ENCODE results near the gene HOXA4.

Gene HOXA4

DNA sequence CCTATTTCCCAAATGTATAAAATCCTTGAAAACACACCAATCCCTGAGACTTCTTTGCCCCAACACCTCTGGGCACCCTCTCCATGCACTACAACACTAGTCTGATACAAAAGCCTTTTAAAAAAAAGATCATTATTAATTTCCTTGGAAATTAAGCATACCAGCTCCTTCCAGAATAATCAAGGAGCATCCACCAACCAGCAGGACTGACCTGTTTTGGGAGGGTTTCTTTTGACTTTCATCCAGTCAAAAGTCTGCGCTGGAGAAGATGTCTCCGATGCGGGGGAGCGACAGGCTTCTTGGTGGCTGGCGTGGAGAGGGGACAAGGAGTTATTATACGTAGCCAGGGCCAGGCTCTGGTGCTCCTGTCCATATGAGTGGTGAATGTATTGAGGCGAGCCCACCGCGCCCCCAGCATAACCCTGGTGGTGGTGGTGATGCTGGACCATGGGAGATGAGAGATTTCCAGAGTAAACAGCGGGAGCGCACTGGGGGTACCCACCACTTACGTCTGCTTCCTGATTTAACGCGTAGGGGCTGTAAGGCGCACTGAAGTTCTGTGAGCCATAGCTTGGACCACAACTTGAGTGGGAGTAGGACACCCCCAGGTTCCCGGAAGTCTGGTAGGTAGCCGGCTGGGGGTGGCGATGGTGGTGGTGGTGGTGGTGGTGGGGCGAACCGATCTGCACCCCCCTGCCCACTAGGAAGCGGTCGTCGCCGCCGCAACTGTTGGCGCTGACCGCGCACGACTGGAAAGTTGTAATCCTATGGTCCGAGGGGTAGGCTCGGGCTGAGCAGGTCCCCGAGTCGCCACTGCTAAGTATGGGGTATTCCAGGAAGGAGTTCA is 35.3 kb downstream of the HOXA4 start:
- Mint-ChIP-seq H3K4me3 (peak overlapping the region; percentile 85 to 88), H3K4me1 (peaks cover 42% of the 10 kb centered on the region), H3K27me3 (peaks cover 92% of the 10 kb centered on the region), H3K27ac (peak overlapping the region in 1 of 2 donors; percentile 36), H3K9me3 (no peaks in the 10 kb centered on the region)
- DNase-seq (peak in 1 of 2 donors; percentile 42), ATAC-seq (peak; percentile 56)

DNA sequence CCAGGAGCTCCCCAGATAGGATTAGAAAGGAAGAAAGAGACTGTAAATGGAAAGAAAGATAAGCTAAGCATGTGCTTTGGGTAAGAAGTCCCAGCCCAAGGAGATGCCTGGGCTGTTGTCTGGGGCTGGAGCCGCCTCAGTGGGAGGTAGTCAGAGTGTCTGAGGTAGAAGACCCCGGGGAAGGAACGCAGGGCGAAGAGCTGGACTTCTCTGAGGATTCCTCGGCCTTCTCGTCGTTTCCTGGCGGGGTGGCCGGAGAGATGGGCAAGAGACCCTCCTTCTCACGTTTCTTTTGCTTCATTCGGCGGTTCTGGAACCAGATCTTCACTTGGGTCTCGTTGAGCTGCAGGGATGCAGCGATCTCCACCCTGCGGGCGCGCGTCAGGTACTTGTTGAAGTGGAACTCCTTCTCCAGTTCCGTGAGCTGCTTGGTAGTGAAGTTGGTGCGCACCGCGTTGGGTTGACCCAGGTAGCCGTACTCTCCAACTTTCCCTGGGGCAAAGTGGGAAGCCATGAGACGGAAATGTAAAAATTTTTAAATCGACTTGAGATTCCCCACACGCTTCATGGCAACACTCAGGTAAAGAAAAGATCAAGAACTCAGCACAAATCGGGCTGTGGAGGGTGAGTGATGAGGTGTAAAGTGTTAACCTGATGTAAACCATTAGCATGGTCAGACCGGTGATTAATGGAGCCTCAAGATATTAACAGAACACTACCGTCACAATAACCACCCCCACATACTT is 36.1 kb downstream of the HOXA4 start:
- H3K4me1 Mint-ChIP-seq = peaks cover 41% of the 10 kb centered on the region

DNA sequence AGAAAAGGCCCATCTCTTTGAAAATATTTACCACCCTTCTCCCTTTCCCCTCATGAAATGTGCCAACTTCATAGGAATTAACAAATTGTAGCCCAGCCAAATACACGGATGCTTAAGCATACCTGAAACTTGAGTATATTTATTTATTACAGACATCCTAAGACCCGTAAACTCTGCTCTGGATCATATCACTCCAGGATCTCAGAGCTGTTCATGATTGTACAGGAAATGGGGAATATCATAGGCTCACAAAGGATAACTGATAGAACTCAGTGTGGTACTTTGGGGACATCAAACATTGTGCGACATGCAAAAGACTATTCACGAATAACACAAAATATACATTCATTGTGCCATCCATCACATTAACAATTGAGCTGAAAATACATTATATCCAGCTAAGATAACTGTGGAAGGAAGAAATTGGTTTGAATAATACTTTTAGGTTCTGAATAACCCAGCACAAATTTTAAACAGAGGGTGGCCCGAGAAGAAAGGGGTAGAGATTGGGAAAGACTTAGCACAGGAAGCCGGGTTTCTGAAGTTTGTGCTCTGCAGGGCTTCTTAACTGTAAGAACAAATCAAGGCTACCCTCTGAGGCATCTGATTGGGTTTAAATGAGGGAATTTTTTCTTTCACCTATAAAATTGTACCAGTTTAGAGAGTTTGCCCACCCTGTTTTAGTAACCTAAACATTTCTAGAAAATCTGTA is 37.2 kb downstream of the HOXA4 start:
- H3K4me1 Mint-ChIP-seq = peaks cover 29% of the 10 kb centered on the region
- ATAC-seq (no peak), DNase-seq (no peak)
- peaks cover 92% of the 10 kb centered on the region for H3K27me3 Mint-ChIP-seq
- H3K9me3 Mint-ChIP-seq = no peaks in the 10 kb centered on the region
- no peak overlapping the region for H3K27ac Mint-ChIP-seq
- no peak overlapping the region for H3K4me3 Mint-ChIP-seq

More for the DNA sequence above, 36.1 kb downstream of the HOXA4 start:
- ATAC-seq = no peak
- no peak overlapping the region for H3K27ac Mint-ChIP-seq
- H3K9me3 Mint-ChIP-seq = no peaks in the 10 kb centered on the region
- H3K27me3 Mint-ChIP-seq = peaks cover 92% of the 10 kb centered on the region
- DNase-seq = no peak
- H3K4me3 Mint-ChIP-seq = no peak overlapping the region

DNA sequence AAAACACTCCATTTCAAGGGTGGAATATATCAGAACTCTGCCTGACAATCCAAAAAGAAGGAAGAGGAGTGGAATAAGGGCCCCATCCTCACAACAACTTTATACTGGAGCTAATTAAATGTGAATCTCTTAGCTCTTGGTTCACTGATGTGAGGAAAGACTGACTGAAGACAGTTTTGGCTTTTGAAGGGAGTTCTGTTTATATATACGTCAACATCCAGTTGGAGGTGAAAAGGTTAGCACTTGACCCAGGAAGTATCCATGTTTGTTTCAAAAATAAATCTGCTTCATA is 37.8 kb downstream of the HOXA4 start:
- H3K4me3 Mint-ChIP-seq = no peak overlapping the region
- no peak for DNase-seq
- ATAC-seq = no peak

DNA sequence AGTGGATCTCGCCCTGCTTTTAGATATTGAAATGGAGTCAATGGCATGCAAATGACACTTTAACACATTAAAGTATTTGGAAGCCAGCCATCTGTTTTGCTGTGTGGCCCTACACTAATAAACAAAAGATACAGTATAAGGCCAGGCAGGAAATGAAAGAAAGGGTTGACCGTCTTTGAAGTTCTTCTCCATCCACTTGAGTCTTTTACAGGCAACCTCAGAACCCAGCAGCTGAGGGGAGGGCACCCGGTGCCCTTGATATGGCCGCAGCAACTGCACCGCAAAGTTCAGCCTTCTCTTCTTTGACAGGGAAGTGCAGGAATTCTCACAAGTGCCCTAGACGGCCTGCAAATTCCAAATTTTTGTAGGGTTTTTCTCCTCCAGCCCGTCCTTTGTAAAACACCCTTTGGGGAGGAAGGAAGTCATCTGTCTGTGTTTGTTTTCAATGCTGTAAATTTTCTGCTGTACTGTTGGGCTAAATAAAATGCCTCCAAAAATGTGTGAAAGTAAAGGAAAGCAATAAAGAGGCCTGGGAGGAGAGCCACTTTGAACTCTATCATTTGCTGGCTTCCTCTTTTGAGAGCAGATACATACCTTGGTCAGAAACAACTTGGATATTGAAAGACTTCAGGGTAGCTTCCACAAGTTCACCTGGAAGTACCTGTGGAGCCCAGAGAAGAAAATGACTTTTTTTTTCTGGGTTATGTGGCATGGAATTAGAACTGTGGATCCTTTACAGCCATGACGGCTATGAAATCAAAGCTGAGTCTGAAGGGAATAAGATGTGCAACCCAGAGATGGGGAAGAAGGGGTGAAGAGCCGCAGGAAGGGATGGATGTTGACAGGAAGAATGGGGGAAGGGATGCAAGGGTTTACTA is 38.4 kb downstream of the HOXA4 start:
- DNase-seq = no peak
- no peak overlapping the region for H3K27ac Mint-ChIP-seq
- H3K9me3 Mint-ChIP-seq = no peaks in the 10 kb centered on the region
- H3K4me3 Mint-ChIP-seq = no peak overlapping the region
- peaks cover 26% of the 10 kb centered on the region for H3K4me1 Mint-ChIP-seq
- ATAC-seq = no peak
- H3K27me3 Mint-ChIP-seq = peaks cover 92% of the 10 kb centered on the region

More for the DNA sequence above, 37.8 kb downstream of the HOXA4 start:
- H3K27ac Mint-ChIP-seq = no peak overlapping the region
- H3K9me3 Mint-ChIP-seq = no peaks in the 10 kb centered on the region
- H3K27me3 Mint-ChIP-seq = peaks cover 92% of the 10 kb centered on the region
- H3K4me1 Mint-ChIP-seq = peaks cover 29% of the 10 kb centered on the region

DNA sequence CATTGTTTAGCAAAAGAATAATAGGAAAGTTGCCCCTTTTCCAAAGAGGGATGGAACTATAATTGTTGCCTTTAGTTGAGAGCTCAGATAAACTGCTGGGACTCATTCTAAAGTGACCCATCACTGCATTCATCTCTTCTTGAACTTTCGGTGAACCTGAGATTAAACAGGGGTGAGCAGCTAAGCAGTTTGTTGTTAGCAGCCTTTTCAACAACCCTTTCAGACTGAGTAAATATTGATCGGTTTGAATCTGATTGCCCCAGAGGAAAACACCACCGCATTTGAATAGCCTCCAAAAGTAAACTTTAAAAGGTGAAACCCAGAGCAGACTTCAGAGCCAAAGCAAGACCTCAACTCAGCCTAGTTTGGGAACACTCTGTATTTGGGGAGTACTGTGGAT is 39.5 kb downstream of the HOXA4 start:
- no peak overlapping the region for H3K27ac Mint-ChIP-seq
- H3K4me3 Mint-ChIP-seq = no peak overlapping the region
- H3K27me3 Mint-ChIP-seq = peaks cover 93% of the 10 kb centered on the region

DNA sequence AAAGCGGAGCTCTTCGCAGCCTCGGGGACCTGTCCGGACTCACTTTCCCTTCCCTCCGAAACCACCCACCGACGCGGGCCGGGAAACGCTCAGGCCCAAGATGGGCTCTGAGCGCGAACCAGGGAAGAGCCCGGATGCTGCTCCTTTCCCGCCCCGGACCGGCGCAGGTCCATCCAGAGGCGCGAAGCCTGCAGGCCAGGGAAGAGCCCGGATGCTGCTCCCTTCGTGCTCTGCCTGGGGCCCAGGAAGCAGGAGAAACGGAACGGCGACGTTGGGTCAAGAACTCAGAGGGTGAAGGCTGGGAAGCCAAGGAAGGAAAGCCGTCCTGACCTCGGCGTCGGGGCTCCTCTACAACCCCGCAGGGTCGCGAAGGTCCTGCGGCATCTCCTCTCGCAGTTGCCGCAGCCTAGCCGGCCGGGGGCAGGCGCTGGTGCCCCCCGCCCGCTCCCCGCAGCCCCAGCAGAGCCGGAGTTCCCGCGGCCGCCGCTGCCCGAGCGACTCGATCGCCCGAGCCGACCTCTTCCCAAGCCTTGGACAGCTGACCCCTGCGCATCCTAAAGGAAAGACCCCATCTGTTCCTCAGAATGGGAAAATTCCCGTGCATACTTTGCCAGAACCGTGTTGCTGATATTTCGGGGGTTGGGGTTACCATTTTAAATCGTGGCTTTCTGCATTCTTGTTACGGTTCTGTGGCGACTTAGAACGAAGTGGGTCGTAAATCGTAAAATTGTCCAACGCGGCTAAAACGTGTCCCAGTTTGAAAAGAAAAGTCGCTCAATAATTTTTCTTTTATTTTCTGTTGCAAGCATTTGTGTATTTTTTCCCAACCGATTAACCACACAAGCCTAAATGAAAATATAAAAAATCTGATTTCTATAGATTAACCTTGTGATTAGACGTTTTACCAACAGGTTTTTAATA is 42.3 kb downstream of the HOXA4 start:
- H3K9me3 Mint-ChIP-seq = no peaks in the 10 kb centered on the region
- DNase-seq = no peak
- ATAC-seq = no peak
- peak overlapping the region in 1 of 2 donors; percentile 59 for H3K27ac Mint-ChIP-seq
- H3K27me3 Mint-ChIP-seq = peaks cover 65% of the 10 kb centered on the region
- peaks cover 11% of the 10 kb centered on the region for H3K4me1 Mint-ChIP-seq
- H3K4me3 Mint-ChIP-seq = peak overlapping the region in 1 of 2 donors; percentile 68

More for the DNA sequence above, 39.5 kb downstream of the HOXA4 start:
- no peak for DNase-seq
- ATAC-seq = no peak
- H3K9me3 Mint-ChIP-seq = no peaks in the 10 kb centered on the region
- H3K4me1 Mint-ChIP-seq = peaks cover 23% of the 10 kb centered on the region

DNA sequence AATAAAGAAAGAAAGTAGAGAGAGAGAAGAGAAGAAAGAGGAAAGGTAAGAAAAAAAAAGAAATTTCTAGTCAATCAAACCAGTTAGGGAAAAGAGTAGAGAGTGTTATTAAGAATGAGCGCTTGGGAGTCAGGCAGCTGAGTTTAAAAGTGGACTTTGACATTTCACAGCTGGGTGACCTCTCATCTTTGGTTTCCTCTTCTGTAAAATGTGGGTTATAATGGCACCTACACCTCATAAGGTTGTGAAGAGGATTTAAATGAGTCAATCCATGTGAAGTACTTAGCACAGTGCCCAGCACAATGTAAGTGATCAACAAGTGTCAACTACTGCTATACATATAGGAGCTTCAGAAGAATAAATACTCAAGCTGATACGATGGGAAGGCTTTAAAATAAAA is 46.9 kb downstream of the HOXA4 start:
- H3K9me3 Mint-ChIP-seq = no peaks in the 10 kb centered on the region
- no peak overlapping the region for H3K4me3 Mint-ChIP-seq
- DNase-seq (no peak), ATAC-seq (no peak)
- peaks cover 27% of the 10 kb centered on the region for H3K27me3 Mint-ChIP-seq
- H3K4me1 Mint-ChIP-seq = peaks cover 16% of the 10 kb centered on the region
- H3K27ac Mint-ChIP-seq = no peak overlapping the region

DNA sequence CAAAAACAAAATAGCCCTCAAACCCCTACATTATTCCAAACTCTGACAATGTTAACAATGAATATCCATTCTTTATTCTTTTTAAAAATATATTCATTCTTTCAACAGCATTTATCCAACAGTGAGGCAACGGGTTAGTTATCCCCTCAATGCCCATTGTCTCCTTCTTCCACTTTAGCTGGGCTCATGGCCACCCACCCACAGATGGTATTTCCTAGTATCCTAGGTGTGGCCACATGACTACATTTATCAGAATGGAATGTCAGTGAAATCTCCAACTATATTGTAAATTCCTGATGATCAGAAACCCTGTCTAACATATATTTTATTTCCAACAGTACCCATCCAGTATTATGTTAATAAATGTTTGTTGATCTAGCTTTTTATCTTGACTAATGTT is 48.4 kb downstream of the HOXA4 start:
- Mint-ChIP-seq H3K4me1 (peaks cover 7% of the 10 kb centered on the region), H3K4me3 (no peak overlapping the region), H3K27ac (no peak overlapping the region), H3K27me3 (peaks cover 12% of the 10 kb centered on the region), H3K9me3 (no peaks in the 10 kb centered on the region)
- DNase-seq (no peak), ATAC-seq (no peak)

DNA sequence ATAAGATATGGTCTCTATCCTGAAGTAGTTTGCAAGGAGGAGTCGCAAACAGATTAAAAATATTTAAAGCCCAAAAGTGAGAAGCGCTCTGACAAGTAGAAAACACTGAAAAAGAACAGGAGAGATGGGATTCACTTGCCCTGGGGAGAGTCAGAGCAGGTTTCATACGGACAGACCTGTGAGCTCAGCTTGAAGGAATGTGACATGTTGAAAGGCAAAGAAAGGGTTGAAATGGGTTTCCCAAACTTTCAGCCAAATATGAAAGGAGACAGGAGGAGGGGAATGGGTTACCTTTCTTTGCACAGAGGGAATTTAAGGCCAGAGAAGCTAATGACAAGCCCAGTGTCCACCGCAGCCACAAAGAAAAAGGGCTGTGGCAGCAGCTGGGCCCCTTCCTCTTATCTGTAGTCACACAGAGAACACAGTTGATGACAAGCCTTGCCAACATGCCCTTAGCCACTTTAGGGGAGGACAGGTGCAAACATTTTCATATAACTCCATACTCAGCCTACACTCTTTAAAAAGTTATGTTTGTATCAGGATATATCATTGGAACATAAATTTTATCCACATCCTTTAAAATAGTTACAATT is 49.6 kb downstream of the HOXA4 start:
- DNase-seq (no peak), ATAC-seq (no peak)
- Mint-ChIP-seq H3K4me1 (peaks cover 7% of the 10 kb centered on the region), H3K4me3 (no peak overlapping the region), H3K27me3 (peaks cover 8% of the 10 kb centered on the region), H3K9me3 (no peaks in the 10 kb centered on the region), H3K27ac (no peak overlapping the region)

DNA sequence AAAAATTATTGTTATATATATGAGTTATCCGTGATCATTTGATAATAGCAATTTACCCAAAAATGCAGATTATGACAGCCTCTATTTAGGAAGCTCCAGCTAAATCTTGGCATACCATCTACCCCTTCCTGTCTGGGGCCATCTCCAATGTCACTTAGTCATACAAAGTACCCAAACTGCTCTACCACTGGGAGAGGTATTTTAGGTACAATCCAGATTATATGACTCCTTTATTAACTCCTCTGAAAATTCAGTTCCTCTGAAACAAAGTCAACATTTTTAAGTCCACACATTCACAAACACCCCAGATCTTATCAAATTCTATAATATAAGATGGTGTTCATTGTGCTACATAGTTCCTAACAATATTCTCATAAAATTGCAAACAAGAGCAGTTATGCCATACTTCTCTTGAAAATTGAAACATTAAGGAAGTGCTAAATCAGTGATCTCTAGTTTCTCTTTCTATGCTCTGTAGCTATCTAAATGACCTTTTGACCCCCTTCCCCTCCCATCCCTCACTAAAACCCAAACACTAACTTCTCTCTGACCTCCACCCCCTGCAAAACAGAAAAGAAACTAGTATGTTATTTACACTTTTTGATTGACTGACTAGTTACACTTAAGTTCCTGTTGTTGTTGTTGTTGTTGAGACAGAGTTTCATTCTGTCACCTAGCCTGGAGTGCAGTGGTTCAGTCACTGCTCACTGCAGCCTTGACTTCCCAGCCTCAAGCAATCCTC is 51.2 kb downstream of the HOXA4 start:
- DNase-seq = no peak
- no peak overlapping the region for H3K27ac Mint-ChIP-seq
- ATAC-seq = no peak
- no peaks in the 10 kb centered on the region for H3K9me3 Mint-ChIP-seq
- H3K27me3 Mint-ChIP-seq = peaks cover 8% of the 10 kb centered on the region
- no peak overlapping the region for H3K4me3 Mint-ChIP-seq
- H3K4me1 Mint-ChIP-seq = peaks cover 7% of the 10 kb centered on the region

DNA sequence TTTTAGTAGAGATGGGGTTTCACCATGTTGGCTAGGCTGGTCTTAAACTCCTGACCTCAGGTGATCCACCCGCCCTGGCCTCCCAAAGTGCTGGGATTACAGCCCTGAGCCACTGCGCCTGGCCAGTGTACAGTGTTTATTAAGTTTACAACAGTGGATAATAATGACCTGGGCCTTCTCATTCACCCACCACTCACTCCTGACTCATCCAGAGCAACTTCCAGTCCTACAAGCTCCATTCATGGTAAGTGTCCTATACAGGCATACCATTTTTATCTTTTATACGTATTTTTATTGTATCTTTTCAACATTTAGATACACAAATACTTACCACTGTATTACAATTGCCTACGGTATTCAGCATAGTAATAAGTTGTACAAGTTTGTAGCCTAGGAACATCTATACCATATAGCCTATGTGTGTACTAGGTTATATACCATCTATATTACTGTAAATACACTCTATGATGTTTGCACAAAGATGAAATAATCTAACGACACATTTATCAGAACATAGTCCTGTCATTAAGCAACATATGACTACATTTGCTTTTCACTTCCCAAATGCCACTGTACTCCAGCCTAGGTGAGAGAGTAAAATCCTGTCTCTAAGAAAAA is 51.8 kb downstream of the HOXA4 start:
- Mint-ChIP-seq H3K9me3 (no peaks in the 10 kb centered on the region), H3K4me3 (no peak overlapping the region), H3K4me1 (peaks cover 7% of the 10 kb centered on the region), H3K27ac (no peak overlapping the region), H3K27me3 (peaks cover 8% of the 10 kb centered on the region)
- ATAC-seq = no peak
- DNase-seq = no peak
